Panc1 (cell line): ENCODE measurements around the gene MID2.

ENCODE experiments used
- CTCF ChIP-seq: fragments of 450-650 bp; IDR thresholded peaks from 2 replicates; pipeline ENCODE4 v1.5.1; 2017; ENCODE audit warnings: mild to moderate bottlenecking
- POLR2AphosphoS5 ChIP-seq: IDR thresholded peaks from 2 replicates; pipeline ENCODE4 v1.6.1; 2012; ENCODE audit warnings: mild to moderate bottlenecking, low read depth, low read length, moderate library complexity
- TF ChIP-seq, protein P1 (sequence below), 2 experiments: IDR thresholded peaks; 2 replicates each; pipeline ENCODE4 v1.6.1; 2011 to 2012; ENCODE audit warnings: low read depth in 2 of 2, control low read depth in 1 of 2, low read length in 1 of 2, mild to moderate bottlenecking in 1 of 2, moderate library complexity in 1 of 2; ENCODE audit not compliant: insufficient read depth in 1 of 2

DNA sequence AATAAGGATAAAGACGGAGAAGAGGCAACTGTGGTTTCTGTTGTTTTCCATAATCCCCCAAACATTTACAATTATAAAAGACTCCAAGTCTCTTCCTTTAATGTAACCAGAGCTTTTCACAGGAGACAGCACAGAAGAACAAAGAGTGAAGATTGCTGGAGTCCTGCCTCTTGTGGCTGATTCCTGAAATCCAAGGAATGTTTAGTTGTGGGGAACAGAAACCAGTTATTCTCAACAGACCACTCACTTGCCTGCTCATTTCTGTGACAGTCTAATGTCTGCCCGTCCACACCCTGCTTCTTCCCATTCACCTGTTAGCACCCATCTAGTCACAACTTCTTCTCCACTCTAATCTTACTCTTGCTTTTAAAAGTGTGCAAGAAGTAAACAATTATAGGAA is 144.4 kb downstream of the MID2 start:
- TF ChIP-seq POLR2AphosphoS5 (no peak), CTCF (no peak; the same call in 1 of the 2 replicates)
- TF ChIP-seq, protein P1, sequence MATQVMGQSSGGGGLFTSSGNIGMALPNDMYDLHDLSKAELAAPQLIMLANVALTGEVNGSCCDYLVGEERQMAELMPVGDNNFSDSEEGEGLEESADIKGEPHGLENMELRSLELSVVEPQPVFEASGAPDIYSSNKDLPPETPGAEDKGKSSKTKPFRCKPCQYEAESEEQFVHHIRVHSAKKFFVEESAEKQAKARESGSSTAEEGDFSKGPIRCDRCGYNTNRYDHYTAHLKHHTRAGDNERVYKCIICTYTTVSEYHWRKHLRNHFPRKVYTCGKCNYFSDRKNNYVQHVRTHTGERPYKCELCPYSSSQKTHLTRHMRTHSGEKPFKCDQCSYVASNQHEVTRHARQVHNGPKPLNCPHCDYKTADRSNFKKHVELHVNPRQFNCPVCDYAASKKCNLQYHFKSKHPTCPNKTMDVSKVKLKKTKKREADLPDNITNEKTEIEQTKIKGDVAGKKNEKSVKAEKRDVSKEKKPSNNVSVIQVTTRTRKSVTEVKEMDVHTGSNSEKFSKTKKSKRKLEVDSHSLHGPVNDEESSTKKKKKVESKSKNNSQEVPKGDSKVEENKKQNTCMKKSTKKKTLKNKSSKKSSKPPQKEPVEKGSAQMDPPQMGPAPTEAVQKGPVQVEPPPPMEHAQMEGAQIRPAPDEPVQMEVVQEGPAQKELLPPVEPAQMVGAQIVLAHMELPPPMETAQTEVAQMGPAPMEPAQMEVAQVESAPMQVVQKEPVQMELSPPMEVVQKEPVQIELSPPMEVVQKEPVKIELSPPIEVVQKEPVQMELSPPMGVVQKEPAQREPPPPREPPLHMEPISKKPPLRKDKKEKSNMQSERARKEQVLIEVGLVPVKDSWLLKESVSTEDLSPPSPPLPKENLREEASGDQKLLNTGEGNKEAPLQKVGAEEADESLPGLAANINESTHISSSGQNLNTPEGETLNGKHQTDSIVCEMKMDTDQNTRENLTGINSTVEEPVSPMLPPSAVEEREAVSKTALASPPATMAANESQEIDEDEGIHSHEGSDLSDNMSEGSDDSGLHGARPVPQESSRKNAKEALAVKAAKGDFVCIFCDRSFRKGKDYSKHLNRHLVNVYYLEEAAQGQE (IDR thresholded peaks at IDR 0.05; ENCODE audit: insufficient read depth in 1 of 2, low read depth in 2 of 2, low read length in 1 of 2): no peak
